ENCODE measurements around the gene GAST. TPM values are rescaled to one million over a fixed set of nuclear protein-coding genes. Genes with fewer than 3 reads are reported as not detected.

GAST gene
- total and polyA plus RNA-seq, 2 of the 13 experiments (the other 11 are each of a cell fraction or from before 2014, with no cell fraction given): 0.32 to 0.42 TPM

- no peaks in the 10 kb centered on the region for H4K20me1 ChIP-seq (ENCODE audit: insufficient read depth, low read length)
- ChIA-PET POLR2A (interaction anchor here (2.1 kb wide), 1 partner anchor 23 kb away, joined by 6 read pairs; the partner anchor contains the start of gene JUP), CTCF (ENCODE audit: low intra/inter-chr PET ratio, low total read pairs) (no interaction called here)
- FAIRE-seq: no peak
- H3K9ac ChIP-seq (ENCODE audit: insufficient read depth, low read depth, low read length): no peak overlapping the region
- H3K36me3 ChIP-seq (replicated peaks in 1 of 2; ENCODE audit: control insufficient read depth in 1 of 2, insufficient read depth in 2 of 2, low read length in 2 of 2): peaks cover 40 to 62% of the 10 kb centered on the region in 2 experiments; a peak in 4 of 5 replicates
- BruUV-seq (replicated peaks): no TSS peak
- TF ChIP-seq ZNF768 (CRISPR knock-in tag; IDR thresholded peaks at IDR 0.05): peak; percentile 96
- TF ChIP-seq HMG20A (CRISPR knock-in tag; IDR thresholded peaks at IDR 0.05; ENCODE audit: borderline replicate concordance): no peak
- no peak for TF ChIP-seq KLF15 (CRISPR knock-in tag; IDR thresholded peaks at IDR 0.05; ENCODE audit: borderline replicate concordance)
- no peak for TF ChIP-seq HOXA7 (CRISPR knock-in tag; IDR thresholded peaks at IDR 0.05)
- no peak for TF ChIP-seq NCOA5 (CRISPR knock-in tag; IDR thresholded peaks at IDR 0.05)
- TF ChIP-seq ZMYM3 (CRISPR knock-in tag; IDR thresholded peaks at IDR 0.05): peak; percentile 42; the same call in 1 of the 2 replicates
- TF ChIP-seq HNRNPUL1 (IDR thresholded peaks at IDR 0.05; ENCODE audit: low read depth, low read length): no peak
- intact Hi-C loops (cut with micrococcal nuclease; ENCODE audit: unreplicated experiment): no loop called here
- in situ Hi-C loops (cut with HindIII; ENCODE audit: extremely low pct_ligation_motif_present, low pct_unique_long_range_greater_than_20kb): no loop called here
- WGBS (ENCODE audit: low lambda C conversion rate): 100% methylated on average over 5 of the region's 8 CpGs
- no peak overlapping the region for H2AFZ ChIP-seq (ENCODE audit: low read length)
- H3K4me2 ChIP-seq (ENCODE audit: low read depth, low read length): no peak overlapping the region
- no peak for DNase-seq (ENCODE audit: low spot score)
- no peaks in the 10 kb centered on the region for H3K79me2 ChIP-seq (ENCODE audit: insufficient read depth, low read length)
- H3K9me3 ChIP-seq (ENCODE audit: low read length): no peaks in the 10 kb centered on the region
- no peaks in the 10 kb centered on the region for H3K4me1 ChIP-seq (ENCODE audit: insufficient read depth, low read length)
- H3K27me3 ChIP-seq (ENCODE audit: control insufficient read depth in 1 of 2, insufficient read depth in 2 of 2, low read length in 2 of 2): no peaks in the 10 kb centered on the region
- H3K27ac ChIP-seq (ENCODE audit: extremely low read length, insufficient read depth, low read length): no peak overlapping the region
- no peak overlapping the region for H3K4me3 ChIP-seq (replicated peaks in 1 of 3; ENCODE audit: insufficient read depth in 1 of 3, low read depth in 2 of 3, low read length in 3 of 3)
- ATAC-seq: no peak
These were observed 51.2 kb downstream of the GAST start for GRCh38 chr17:41763327-41763726.

Small RNAs within 50 kb of the gene (small RNA-seq; reads per million reads assigned to genes)
- 0 reads per million in 3 experiments for gene RN7SL399P (ENCODE audit: insufficient read depth in 2 of 3, insufficient read length in 3 of 3, low read depth in 2 of 3, low replicate concordance in 1 of 3)
- 0 reads per million in 3 experiments for gene RNA5SP442 (ENCODE audit: insufficient read depth in 2 of 3, insufficient read length in 3 of 3, low read depth in 2 of 3, low replicate concordance in 1 of 3)

Other genes with a start within 250 kb of the GAST start
- gene KRT32, start 244.9 kb upstream of the GAST start, total RNA-seq (2016; rRNA removed; fragmentation: Illumina TruSeq; extraction: Trizol): not detected in 2 replicates
- gene KRT32, start 244.9 kb upstream of the GAST start, polyA plus RNA-seq (2011; rRNA removed): not detected in 2 replicates
- not detected in 2 replicates for gene KRT35, start 231.2 kb upstream of the GAST start, total RNA-seq (2016; rRNA removed; fragmentation: Illumina TruSeq; extraction: Trizol)
- not detected in 2 replicates for gene KRT35, start 231.2 kb upstream of the GAST start, polyA plus RNA-seq (2011; rRNA removed)
- not detected in 2 replicates for gene KRT36, start 222.4 kb upstream of the GAST start, total RNA-seq (2016; rRNA removed; fragmentation: Illumina TruSeq; extraction: Trizol)
- gene KRT36, start 222.4 kb upstream of the GAST start, polyA plus RNA-seq (2011; rRNA removed): not detected in 2 replicates
- gene KRT13, start 206.7 kb upstream of the GAST start, total RNA-seq (2016; rRNA removed; fragmentation: Illumina TruSeq; extraction: Trizol): not detected in 2 replicates
- gene KRT13, start 206.7 kb upstream of the GAST start, polyA plus RNA-seq (2011; rRNA removed): 0.30 TPM in 1 of 2 replicates, not detected in the other
- 0.46 and 0.94 TPM in 2 replicates for gene KRT15, start 193.4 kb upstream of the GAST start, total RNA-seq (2016; rRNA removed; fragmentation: Illumina TruSeq; extraction: Trizol)
- gene KRT15, start 193.4 kb upstream of the GAST start, polyA plus RNA-seq (2011; rRNA removed): 0.63 and 1.2 TPM in 2 replicates
- gene KRT19, start 184.0 kb upstream of the GAST start, total RNA-seq (2016; rRNA removed; fragmentation: Illumina TruSeq; extraction: Trizol): 114 and 131 TPM in 2 replicates
- gene KRT19, start 184.0 kb upstream of the GAST start, polyA plus RNA-seq (2011; rRNA removed): 142 and 154 TPM in 2 replicates
- gene KRT9, start 140.3 kb upstream of the GAST start, total RNA-seq (2016; rRNA removed; fragmentation: Illumina TruSeq; extraction: Trizol): not detected in 2 replicates
- gene KRT9, start 140.3 kb upstream of the GAST start, polyA plus RNA-seq (2011; rRNA removed): not detected in 2 replicates
- not detected in 2 replicates for gene KRT14, start 125.4 kb upstream of the GAST start, total RNA-seq (2016; rRNA removed; fragmentation: Illumina TruSeq; extraction: Trizol)
- gene KRT14, start 125.4 kb upstream of the GAST start, polyA plus RNA-seq (2011; rRNA removed): 0.09 and 0.37 TPM in 2 replicates
- not detected in 2 replicates for gene KRT16, start 99.6 kb upstream of the GAST start, total RNA-seq (2016; rRNA removed; fragmentation: Illumina TruSeq; extraction: Trizol)
- 0.07 TPM in 1 of 2 replicates, not detected in the other for gene KRT16, start 99.6 kb upstream of the GAST start, polyA plus RNA-seq (2011; rRNA removed)
- 0.52 and 0.82 TPM in 2 replicates for gene KRT17, start 87.8 kb upstream of the GAST start, total RNA-seq (2016; rRNA removed; fragmentation: Illumina TruSeq; extraction: Trizol)
- gene KRT17, start 87.8 kb upstream of the GAST start, polyA plus RNA-seq (2011; rRNA removed): 0.38 and 0.47 TPM in 2 replicates
- gene EIF1, start 23.4 kb upstream of the GAST start, total RNA-seq (2016; rRNA removed; fragmentation: Illumina TruSeq; extraction: Trizol): 147 and 199 TPM in 2 replicates
- 388 and 517 TPM in 2 replicates for gene EIF1, start 23.4 kb upstream of the GAST start, polyA plus RNA-seq (2011; rRNA removed)
- 0.07 and 0.08 TPM in 2 replicates for gene HAP1, start 22.3 kb downstream of the GAST start, total RNA-seq (2016; rRNA removed; fragmentation: Illumina TruSeq; extraction: Trizol)
- 0.07 and 0.30 TPM in 2 replicates for gene HAP1, start 22.3 kb downstream of the GAST start, polyA plus RNA-seq (2011; rRNA removed)
- gene JUP, start 74.4 kb downstream of the GAST start, total RNA-seq (2016; rRNA removed; fragmentation: Illumina TruSeq; extraction: Trizol): 20.6 and 20.9 TPM in 2 replicates
- gene JUP, start 74.4 kb downstream of the GAST start, polyA plus RNA-seq (2011; rRNA removed): 12.1 and 21.4 TPM in 2 replicates
- gene P3H4, start 99.6 kb downstream of the GAST start, total RNA-seq (2016; rRNA removed; fragmentation: Illumina TruSeq; extraction: Trizol): 13.5 and 37.1 TPM in 2 replicates
- gene P3H4, start 99.6 kb downstream of the GAST start, polyA plus RNA-seq (2011; rRNA removed): 50.6 and 54.9 TPM in 2 replicates
- gene FKBP10, start 100.7 kb downstream of the GAST start, total RNA-seq (2016; rRNA removed; fragmentation: Illumina TruSeq; extraction: Trizol): 46.5 and 149 TPM in 2 replicates
- 543 and 573 TPM in 2 replicates for gene FKBP10, start 100.7 kb downstream of the GAST start, polyA plus RNA-seq (2011; rRNA removed)
- 92.1 and 104 TPM in 2 replicates for gene NT5C3B, start 123.9 kb downstream of the GAST start, total RNA-seq (2016; rRNA removed; fragmentation: Illumina TruSeq; extraction: Trizol)
- gene NT5C3B, start 123.9 kb downstream of the GAST start, polyA plus RNA-seq (2011; rRNA removed): 119 and 126 TPM in 2 replicates
- gene KLHL10, start 125.5 kb downstream of the GAST start, total RNA-seq (2016; rRNA removed; fragmentation: Illumina TruSeq; extraction: Trizol): 0.04 TPM in 1 of 2 replicates, not detected in the other
- gene KLHL10, start 125.5 kb downstream of the GAST start, polyA plus RNA-seq (2011; rRNA removed): 0.05 and 0.08 TPM in 2 replicates
- 27.5 and 37.1 TPM in 2 replicates for gene KLHL11, start 153.1 kb downstream of the GAST start, total RNA-seq (2016; rRNA removed; fragmentation: Illumina TruSeq; extraction: Trizol)
- gene KLHL11, start 153.1 kb downstream of the GAST start, polyA plus RNA-seq (2011; rRNA removed): 7.4 and 7.7 TPM in 2 replicates
- gene ACLY, start 206.6 kb downstream of the GAST start, total RNA-seq (2016; rRNA removed; fragmentation: Illumina TruSeq; extraction: Trizol): 218 and 277 TPM in 2 replicates
- 111 and 143 TPM in 2 replicates for gene ACLY, start 206.6 kb downstream of the GAST start, polyA plus RNA-seq (2011; rRNA removed)
- gene ODAD4, start 218.3 kb downstream of the GAST start, total RNA-seq (2016; rRNA removed; fragmentation: Illumina TruSeq; extraction: Trizol): 0.53 and 0.60 TPM in 2 replicates
- gene ODAD4, start 218.3 kb downstream of the GAST start, polyA plus RNA-seq (2011; rRNA removed): 0.48 and 0.73 TPM in 2 replicates

All from HepG2 (cell line).